A673 (cell line): ENCODE results near the gene SUSD4. TPM values are rescaled to one million over a fixed set of nuclear protein-coding genes. Genes with fewer than 3 reads are reported as not detected.

Experiments used
- BruUV-seq: library from RNA; stranded (reverse); fragments of 400-500 nt; replicated peaks from 2 replicates; lab custom pipeline; 2021; lab: Mats Ljungman, UMichigan
- CTCF ChIA-PET: fragments of 300-600 bp; sonication (Branson Sonifier 250); formaldehyde crosslinking; loops from one replicate; lab custom pipeline; 2022; ENCODE audit warnings: antibody characterized with exemption; lab: Charles Lee
- POLR2A ChIA-PET: fragments of 300-600 bp; sonication (Branson Sonifier 250); formaldehyde crosslinking; loops from one replicate; lab custom pipeline; 2022; ENCODE audit warnings: antibody characterized with exemption; ENCODE audit not compliant: low non-redundant PET; lab: Charles Lee
- DNase-seq: peaks from one replicate; pipeline ENCODE4 v3.0.0-alpha.2; 2015; ENCODE audit warnings: low spot score
- H3K27ac ChIP-seq: fragments of 200-600 bp; sonication (generic); 2 replicates; pipeline ENCODE4 v1.5.1; 2016; ENCODE audit warnings: mixed run types, low read depth, mild to moderate bottlenecking, mixed read lengths, antibody characterized with exemption, low read length; ENCODE audit not compliant: poor library complexity, severe bottlenecking
- H3K27me3 ChIP-seq: fragments of 200-600 bp; sonication (generic); replicated peaks from 2 replicates; pipeline ENCODE4 v1.6.1; 2017; ENCODE audit warnings: mixed run types, low read depth, mild to moderate bottlenecking, mixed read lengths, antibody characterized with exemption, low read length; ENCODE audit not compliant: insufficient read depth, poor library complexity
- H3K36me3 ChIP-seq: fragments of 200-600 bp; sonication (generic); 2 replicates; pipeline ENCODE4 v1.6.1; 2016; ENCODE audit warnings: mixed run types, mild to moderate bottlenecking, mixed read lengths, antibody characterized with exemption, low read length; ENCODE audit not compliant: insufficient read depth, poor library complexity, severe bottlenecking
- H3K4me1 ChIP-seq: fragments of 200-600 bp; sonication (generic); 2 replicates; pipeline ENCODE4 v1.6.1; 2017; ENCODE audit warnings: mixed run types, mild to moderate bottlenecking, mixed read lengths, antibody characterized with exemption, low read length; ENCODE audit not compliant: insufficient read depth, poor library complexity, severe bottlenecking
- H3K4me3 ChIP-seq: fragments of 200-600 bp; sonication (generic); 2 replicates; pipeline ENCODE4 v1.5.1; 2016; ENCODE audit warnings: low read depth, mixed run types, mild to moderate bottlenecking, mixed read lengths, low read length; ENCODE audit not compliant: poor library complexity, severe bottlenecking
- H3K9me3 ChIP-seq: fragments of 200-600 bp; sonication (generic); 2 replicates; pipeline ENCODE4 v1.6.1; 2016; ENCODE audit warnings: mixed run types, low read depth, mild to moderate bottlenecking, mixed read lengths, antibody characterized with exemption, low read length; ENCODE audit not compliant: poor library complexity, severe bottlenecking
- EZH2 ChIP-seq: fragments of 200-600 bp; sonication (generic); IDR thresholded peaks from 2 replicates; pipeline ENCODE4 v1.6.1; 2017; ENCODE audit warnings: borderline replicate concordance, low read depth, mild to moderate bottlenecking, mixed read lengths, antibody characterized with exemption, low read length; ENCODE audit not compliant: poor library complexity, severe bottlenecking
- intact Hi-C: fragments of 100-400 bp; cut with micrococcal nuclease; formaldehyde crosslinking; loops from one replicate; pipeline ENCODE4 v1.10.0; 2022; ENCODE audit not compliant: unreplicated experiment
- total RNA-seq: library from RNA; stranded (reverse); gene quantifications from 2 replicates; pipeline ENCODE4 v1.2.3, GENCODE V29; 2021
- TF ChIP-seq, protein P1 (sequence below): fragments of 300-800, 200-600 bp; sonication (generic); conservative IDR thresholded peaks from 2 replicates; pipeline ENCODE4 v1.5.1; 2017; ENCODE audit warnings: low read depth, mild to moderate bottlenecking, antibody characterized with exemption, low read length, moderate library complexity, mixed read lengths

Gene SUSD4
- total RNA-seq, 1 experiment from 2014 or later: not detected

DNA sequence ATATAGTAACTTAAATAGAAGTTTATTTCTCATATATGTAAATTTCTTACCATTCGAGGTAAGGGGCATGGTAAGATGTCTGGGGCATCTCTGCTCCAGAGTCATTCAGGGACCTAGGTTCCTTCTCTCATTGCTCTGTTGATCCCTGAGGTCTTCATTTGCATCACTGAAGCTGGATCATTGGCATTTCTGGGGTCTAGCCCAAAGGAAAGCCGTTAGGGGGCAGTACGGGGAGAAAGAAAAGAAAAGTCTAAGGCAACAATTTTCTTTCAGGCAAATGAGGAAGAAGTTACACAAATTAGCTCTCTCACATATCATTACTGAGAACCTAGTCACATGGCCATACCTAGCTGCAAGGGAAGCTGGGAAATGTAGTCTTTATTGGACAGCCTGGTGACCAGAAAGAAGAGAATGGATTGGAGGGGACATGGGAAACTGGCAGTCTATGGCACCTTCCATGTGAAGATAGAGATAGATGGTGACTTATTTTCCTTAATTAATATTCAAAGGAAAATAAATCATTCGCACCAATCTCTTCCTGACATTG lies 10.2 kb upstream of the SUSD4 start:
- Histone ChIP-seq H3K4me1 (no peaks in the 10 kb centered on the region), H3K9me3 (no peaks in the 10 kb centered on the region), H3K36me3 (no peaks in the 10 kb centered on the region), H3K27ac (no peak overlapping the region), H3K27me3 (peaks cover 6% of the 10 kb centered on the region), H3K4me3 (no peak overlapping the region)
- intact Hi-C loops: no loop called here
- no peak for DNase-seq
- ChIA-PET CTCF (no interaction called here), POLR2A (no interaction called here)
- no TSS peak for BruUV-seq
- TF ChIP-seq, protein P1, sequence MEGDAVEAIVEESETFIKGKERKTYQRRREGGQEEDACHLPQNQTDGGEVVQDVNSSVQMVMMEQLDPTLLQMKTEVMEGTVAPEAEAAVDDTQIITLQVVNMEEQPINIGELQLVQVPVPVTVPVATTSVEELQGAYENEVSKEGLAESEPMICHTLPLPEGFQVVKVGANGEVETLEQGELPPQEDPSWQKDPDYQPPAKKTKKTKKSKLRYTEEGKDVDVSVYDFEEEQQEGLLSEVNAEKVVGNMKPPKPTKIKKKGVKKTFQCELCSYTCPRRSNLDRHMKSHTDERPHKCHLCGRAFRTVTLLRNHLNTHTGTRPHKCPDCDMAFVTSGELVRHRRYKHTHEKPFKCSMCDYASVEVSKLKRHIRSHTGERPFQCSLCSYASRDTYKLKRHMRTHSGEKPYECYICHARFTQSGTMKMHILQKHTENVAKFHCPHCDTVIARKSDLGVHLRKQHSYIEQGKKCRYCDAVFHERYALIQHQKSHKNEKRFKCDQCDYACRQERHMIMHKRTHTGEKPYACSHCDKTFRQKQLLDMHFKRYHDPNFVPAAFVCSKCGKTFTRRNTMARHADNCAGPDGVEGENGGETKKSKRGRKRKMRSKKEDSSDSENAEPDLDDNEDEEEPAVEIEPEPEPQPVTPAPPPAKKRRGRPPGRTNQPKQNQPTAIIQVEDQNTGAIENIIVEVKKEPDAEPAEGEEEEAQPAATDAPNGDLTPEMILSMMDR: no peak
- no peak for TF ChIP-seq EZH2

DNA sequence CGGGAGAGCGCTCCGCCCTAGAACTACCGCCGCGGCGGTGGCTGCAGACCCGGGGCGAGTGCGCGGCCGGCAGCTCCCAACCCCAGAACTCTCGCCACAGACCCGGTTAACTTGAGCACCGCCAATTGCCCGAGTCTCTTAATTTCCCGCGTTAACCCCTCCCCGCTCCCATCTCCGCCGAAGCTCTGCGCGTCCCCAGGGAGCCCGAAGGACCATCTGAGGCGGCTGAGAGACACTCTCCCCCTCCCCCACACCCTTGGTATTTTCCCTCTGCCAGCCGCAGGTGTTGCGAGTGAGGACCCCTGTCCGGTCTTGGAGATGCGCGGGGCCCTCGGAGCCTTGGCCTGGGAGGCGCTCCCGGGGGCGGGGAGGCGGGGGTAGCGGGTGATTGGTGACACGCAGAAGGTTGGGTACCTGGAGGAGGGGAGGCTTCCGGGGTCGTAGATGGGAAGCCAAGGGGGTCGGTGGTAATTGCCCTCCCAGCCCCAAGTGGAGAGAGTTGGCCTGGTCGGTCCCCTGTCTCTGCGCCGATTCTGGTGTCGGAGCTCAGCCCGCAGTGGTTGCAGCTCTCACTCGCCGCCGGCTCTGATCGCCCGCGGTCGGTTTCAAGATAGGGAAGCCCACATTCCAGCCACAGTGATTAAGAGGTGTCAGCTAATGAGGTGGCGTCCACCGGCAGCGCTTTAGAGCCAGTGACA lies 858 bp upstream of the SUSD4 start:
- TF ChIP-seq, protein P1: no peak
- no peak for TF ChIP-seq EZH2
- Histone ChIP-seq H3K9me3 (no peaks in the 10 kb centered on the region), H3K27me3 (peaks cover 60% of the 10 kb centered on the region), H3K36me3 (no peaks in the 10 kb centered on the region), H3K27ac (no peak overlapping the region), H3K4me1 (peaks cover 15% of the 10 kb centered on the region), H3K4me3 (peak overlapping the region; percentile 19)
- ChIA-PET CTCF (interaction anchor here (1.1 kb wide), 1 partner anchor 231 kb away, joined by 4 read pairs; no protein-coding TSS in a partner anchor), POLR2A (no interaction called here)
- BruUV-seq: no TSS peak
- peak; percentile 7 for DNase-seq
- intact Hi-C loops: loop anchor here (10.0 kb wide), 1 partner anchor 230 kb away; no protein-coding TSS in a partner anchor

DNA sequence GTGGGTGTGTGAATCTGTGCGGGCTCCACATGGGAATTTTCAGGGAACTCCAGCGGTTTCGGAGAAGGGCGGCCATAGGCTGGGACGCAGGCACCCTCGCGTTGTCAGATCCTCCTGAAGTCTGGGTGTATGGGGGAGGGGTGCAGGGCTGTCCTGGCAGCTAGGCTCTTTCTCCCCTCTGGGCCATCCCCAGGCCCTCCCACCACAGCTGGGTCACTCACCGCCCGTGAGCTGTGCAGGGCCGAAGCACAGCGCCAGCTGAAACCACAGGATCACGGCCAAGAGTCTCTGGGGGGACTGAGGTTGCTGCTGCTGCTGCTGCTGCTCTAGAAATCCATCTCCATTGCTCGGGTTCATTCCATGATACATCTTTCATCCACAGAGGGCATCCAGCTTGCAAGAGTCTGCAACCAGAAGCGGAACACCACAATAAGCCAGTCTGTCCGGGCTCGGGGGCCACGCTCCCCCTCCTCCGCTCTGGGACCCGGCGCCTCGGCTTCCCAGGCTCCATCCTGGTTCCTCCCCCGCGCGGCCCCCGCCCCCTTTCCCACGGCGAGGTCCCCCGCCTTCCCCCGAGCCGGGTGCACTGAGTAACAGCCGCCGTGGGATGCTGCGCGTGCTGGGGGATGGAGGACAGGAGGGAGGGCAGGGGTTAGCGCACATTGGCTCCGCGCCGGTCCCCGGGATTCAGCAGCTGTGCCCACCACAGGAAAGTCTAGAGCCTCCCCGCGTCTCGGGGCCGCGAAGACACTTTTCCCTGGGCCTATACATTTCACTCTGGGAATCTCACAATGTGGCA lies 720 bp downstream of the SUSD4 start:
- no peaks in the 10 kb centered on the region for H3K9me3 ChIP-seq
- peak; percentile 14 for DNase-seq
- TF ChIP-seq EZH2: peak; percentile 28
- TF ChIP-seq, protein P1: no peak
- CTCF ChIA-PET: interaction anchor here (0.7 to 1.1 kb wide), 3 partner anchors 18 to 230 kb away, joined by 3 to 4 read pairs (median 4); no protein-coding TSS in a partner anchor
- H3K4me3 ChIP-seq: peak overlapping the region; percentile 48
- peaks cover 15% of the 10 kb centered on the region for H3K4me1 ChIP-seq
- intact Hi-C loops: loop anchor here (10.0 kb wide), 1 partner anchor 228 kb away; no protein-coding TSS in a partner anchor
- no TSS peak for BruUV-seq
- H3K27me3 ChIP-seq: peaks cover 75% of the 10 kb centered on the region
- H3K36me3 ChIP-seq: no peaks in the 10 kb centered on the region
- no peak overlapping the region for H3K27ac ChIP-seq
- POLR2A ChIA-PET: interaction anchor here (0.6 kb wide), 1 partner anchor 719 kb away, joined by 10 read pairs; no protein-coding TSS in a partner anchor
